PFSK-1 (cell line): Measurements from ENCODE around the gene PRKAR1B.

Experiments
- POLR2AphosphoS5 ChIP-seq: IDR thresholded peaks from 2 replicates; pipeline ENCODE4 v1.6.1; 2012; ENCODE audit warnings: low read depth, mild to moderate bottlenecking, control low read depth, low read length, moderate library complexity
- REST ChIP-seq, 2 experiments: IDR thresholded peaks; 2 replicates each; pipeline versions ENCODE4 v1.6.1 to v1.8.0; 2011 to 2012; ENCODE audit warnings: low read depth in 2 of 2, low read length in 2 of 2, control low read depth in 1 of 2, inconsistent platforms in 1 of 2, mild to moderate bottlenecking in 1 of 2, moderate library complexity in 1 of 2; ENCODE audit not compliant: insufficient read depth in 1 of 2
- SIN3A ChIP-seq: IDR thresholded peaks from 2 replicates; pipeline ENCODE4 v1.6.1; 2012; ENCODE audit warnings: mild to moderate bottlenecking, low read length, moderate library complexity, borderline replicate concordance; ENCODE audit not compliant: insufficient read depth
- TAF1 ChIP-seq: IDR thresholded peaks from 2 replicates; pipeline ENCODE4 v1.6.1; 2012; ENCODE audit warnings: low read length, control low read depth, borderline replicate concordance; ENCODE audit not compliant: insufficient read depth

- TF ChIP-seq POLR2AphosphoS5 (no peak), TAF1 (no peak), REST (IDR thresholded peaks at IDR 0.05; ENCODE audit: insufficient read depth in 1 of 2, low read depth in 2 of 2, low read length in 2 of 2) (no peak), SIN3A (no peak)
Observed at GRCh38 chr7:538764-539685, 188.1 kb downstream of the PRKAR1B start.
